HL-60 (cell line): Measurements from ENCODE around the gene DES.

Experiments
- CTCF ChIP-seq: IDR thresholded peaks from one replicate; pipeline ENCODE4 v1.5.1; 2011; ENCODE audit warnings: low read length, control low read depth, inconsistent platforms; ENCODE audit not compliant: insufficient read depth
- GABPA ChIP-seq: IDR thresholded peaks from 2 replicates; pipeline ENCODE4 v1.6.1; 2012; ENCODE audit warnings: low read depth
- POLR2AphosphoS5 ChIP-seq: IDR thresholded peaks from 2 replicates; pipeline ENCODE4 v1.6.1; 2012; ENCODE audit warnings: low read depth
- REST ChIP-seq: IDR thresholded peaks from 2 replicates; pipeline ENCODE4 v1.6.1; 2012; ENCODE audit warnings: low read depth; ENCODE audit not compliant: insufficient replicate concordance
- SPI1 ChIP-seq: IDR thresholded peaks from 2 replicates; pipeline ENCODE4 v1.6.1; 2012; ENCODE audit warnings: low read depth, mild to moderate bottlenecking, borderline replicate concordance

- TF ChIP-seq POLR2AphosphoS5 (no peak), CTCF (no peak), SPI1 (peak; percentile 36; the same call in 1 of the 2 replicates), GABPA (no peak), REST (no peak)
Measured at GRCh38 chr2:219446101-219446504, 27.9 kb downstream of the DES start.
